GM18520 (cell line): ENCODE measurements around the gene NACC2.
"Not testable (repeated sequence)": the region's sequence is repeated elsewhere in the genome, so short reads cannot be mapped to it uniquely, and the experiment has no call there.

Experiments
- ATAC-seq: cut with Tn5 transposase; IDR thresholded peaks from one replicate; pipeline ENCODE4 v1.9.1; 2021; ENCODE audit not compliant: unreplicated experiment

NACC2 gene

GRCh38 chr9:135983208-135984071 lies 111.6 kb downstream of the NACC2 start:
- no peak for ATAC-seq

DNA sequence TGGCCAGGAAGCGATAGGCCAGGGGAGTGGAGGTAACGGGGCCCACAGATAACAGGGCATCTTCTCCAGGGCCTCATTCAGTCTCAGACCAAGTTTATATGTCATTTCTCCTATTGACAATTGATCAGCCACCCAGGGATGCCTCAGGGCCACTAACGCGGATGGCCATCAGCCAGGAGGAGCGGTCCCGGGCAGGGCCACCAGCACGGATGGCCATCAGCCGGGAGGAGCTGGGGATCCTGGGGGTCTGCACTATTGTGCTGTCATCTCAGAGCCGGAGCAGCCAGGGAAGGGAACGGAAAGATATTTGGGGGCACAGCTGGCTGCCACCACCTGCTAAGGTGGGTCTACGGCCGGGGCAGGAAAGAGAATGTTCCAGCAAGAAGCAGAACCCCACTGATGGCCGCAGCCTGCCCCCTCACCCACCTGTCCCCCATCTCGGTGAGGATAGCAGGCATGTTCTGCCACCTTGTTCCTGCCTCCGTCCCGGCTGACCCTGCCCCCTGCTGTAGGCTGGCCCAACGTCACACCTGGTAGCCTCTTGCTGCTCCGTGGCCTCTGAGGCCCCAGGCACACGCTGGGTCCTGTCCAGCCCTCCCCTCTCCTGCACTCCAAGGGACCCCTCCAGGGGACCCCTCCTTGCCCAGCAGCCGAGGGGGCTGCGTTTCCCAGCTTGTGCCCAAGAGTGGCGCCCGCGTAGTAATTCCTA lies 112.4 kb downstream of the NACC2 start:
- ATAC-seq, result no peak

- no peak for ATAC-seq
Observed at GRCh38 chr9:135980926-135981630, 114.0 kb downstream of the NACC2 start.

- no peak for ATAC-seq
Observed at GRCh38 chr9:135979547-135980166, 115.4 kb downstream of the NACC2 start.

- no peak for ATAC-seq
Observed at GRCh38 chr9:135978642-135979546, 116.2 kb downstream of the NACC2 start.

DNA sequence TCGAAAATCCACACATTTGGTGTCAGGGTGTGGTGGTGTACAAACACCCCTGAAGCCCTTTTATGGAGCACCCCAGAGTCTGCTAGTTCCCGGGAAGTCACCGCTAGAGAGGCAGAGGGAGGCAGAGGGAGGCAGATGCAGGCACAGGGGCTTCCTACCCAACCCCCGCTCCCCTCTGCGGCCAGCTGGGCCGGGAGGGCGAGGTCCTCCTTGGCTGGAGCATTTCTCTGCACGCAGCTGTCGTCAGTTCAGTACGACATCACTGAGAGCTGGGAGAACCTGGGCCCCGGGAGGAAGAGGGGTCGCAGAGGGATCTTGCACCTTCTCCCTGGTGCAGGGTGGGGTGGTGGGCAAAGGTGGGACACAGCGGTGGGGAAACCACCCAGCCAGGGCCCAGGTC lies 118.1 kb downstream of the NACC2 start:
- ATAC-seq, result no peak

DNA sequence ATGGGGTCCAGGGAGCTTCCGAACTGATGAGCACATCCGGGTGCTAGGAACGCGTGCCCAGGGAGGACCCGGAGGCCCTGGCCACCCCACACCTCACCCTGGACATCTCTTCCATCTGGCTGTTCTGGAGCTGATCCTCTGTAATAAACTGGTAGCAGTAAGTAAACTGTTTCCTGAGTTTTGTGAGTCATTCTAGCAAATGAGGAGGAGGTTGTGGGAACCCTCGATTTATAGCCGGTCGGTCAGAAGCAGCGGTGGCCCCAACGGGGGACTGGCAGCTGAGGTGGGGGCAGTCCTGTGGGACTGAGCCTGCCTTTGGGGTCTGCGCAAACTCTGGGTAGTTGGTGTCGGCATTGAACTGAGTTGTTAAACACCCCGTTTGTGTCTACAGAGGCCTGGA lies 118.6 kb downstream of the NACC2 start:
- ATAC-seq, result no peak

DNA sequence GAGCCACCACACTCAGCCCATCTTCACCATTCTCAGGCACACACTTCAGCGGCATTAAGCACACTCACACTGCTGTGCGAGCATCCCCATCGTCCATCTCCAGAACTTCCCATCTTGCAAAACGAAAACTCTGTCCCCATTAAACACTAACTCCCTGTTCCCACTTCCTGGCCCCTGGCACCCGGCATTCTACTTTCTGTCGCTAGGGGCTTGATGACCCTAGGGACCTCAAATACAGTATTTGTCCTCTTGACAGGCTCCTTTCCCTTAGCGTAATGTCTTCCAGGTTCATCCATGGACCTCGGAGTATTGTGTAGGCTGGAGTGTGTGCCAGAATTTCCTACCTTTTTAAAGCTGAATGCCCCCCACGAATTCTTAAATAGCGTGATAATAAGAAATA lies 119.3 kb downstream of the NACC2 start:
- ATAC-seq, result no peak

- ATAC-seq, result no peak
Observed at GRCh38 chr9:135974220-135974573, 120.9 kb downstream of the NACC2 start.

DNA sequence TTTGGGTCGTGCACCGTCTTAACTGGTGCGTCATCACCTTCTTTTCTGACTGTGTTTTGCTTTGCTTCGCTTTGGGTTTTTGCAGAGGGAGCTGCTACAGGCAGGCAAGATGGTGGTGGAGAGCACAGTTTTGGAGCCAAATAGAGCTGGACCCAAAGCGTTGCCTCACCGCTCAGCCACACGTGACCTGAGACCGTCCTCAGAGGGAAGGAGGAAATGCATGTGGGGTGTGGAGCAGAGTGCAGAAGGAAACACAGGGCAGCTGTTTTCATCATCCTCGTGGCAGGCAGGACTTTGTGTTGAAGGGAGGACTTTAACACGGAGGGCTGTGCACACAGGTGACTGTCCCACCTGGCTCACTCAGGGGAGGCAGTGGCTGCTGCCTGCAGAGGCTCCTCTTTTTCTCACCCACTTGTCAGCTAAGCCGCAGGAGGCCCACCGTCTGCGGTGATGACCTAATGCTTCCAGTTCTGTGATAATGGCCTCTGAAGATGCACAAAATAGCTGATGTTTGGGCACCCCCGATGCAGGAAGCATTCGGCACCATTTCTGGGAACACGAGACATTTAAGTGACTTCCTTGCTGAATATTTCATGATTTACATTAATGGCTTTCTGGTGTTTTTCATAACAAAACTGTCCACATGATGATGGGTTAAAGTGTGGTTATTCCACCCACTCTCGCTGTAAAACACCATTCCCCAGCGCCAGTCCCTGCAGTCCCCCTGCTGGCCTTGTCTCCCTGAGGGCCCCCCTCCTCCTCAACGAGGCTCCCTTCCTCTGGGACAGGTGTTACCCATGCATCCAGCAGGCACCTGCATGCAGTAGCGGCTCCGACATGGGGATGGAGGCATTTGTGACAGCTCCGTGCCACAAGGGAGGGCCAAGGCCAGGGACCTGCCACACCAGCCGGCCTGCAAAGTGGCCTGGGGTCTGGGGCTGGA lies 121.5 kb downstream of the NACC2 start:
- ATAC-seq, result no peak

- no peak for ATAC-seq
Observed at GRCh38 chr9:135971892-135972291, 123.2 kb downstream of the NACC2 start.

GRCh38 chr9:135971111-135971766 lies 123.8 kb downstream of the NACC2 start:
- no peak for ATAC-seq

DNA sequence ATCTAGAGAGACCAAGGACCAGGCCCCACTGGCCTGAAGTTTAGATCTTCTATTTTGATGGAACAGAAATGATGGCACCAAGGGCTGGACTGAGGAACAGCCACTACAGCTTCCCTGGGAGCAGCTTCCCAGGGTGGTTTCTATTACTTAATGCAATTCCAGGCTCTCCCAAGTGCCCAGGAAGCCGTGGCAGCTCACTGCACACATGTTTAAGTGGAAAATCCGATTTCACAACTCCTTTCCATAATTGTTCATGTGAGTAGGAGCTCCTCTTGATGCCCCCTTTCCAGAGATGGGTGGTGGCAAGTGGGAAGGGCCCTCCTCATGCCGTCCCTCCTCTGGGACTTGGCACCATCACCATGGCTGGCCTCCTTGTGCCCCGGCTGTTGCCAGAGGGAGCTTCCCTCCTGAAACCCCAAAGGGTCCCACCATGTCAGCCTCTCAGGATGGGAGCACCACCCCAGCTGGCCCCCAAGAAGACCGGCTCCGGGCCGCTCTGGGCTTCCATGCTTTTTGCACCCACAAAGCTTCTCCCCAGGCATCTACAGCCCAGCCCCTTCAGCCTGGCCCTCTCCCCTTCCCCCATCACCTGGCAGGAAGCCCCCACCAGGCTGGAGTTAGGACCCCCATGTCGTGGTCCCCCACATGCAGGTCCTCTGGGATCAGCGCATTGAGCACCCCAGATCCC lies 124.8 kb downstream of the NACC2 start:
- no peak for ATAC-seq

- ATAC-seq, result no peak
Observed at GRCh38 chr9:135969064-135969683, 125.9 kb downstream of the NACC2 start.

DNA sequence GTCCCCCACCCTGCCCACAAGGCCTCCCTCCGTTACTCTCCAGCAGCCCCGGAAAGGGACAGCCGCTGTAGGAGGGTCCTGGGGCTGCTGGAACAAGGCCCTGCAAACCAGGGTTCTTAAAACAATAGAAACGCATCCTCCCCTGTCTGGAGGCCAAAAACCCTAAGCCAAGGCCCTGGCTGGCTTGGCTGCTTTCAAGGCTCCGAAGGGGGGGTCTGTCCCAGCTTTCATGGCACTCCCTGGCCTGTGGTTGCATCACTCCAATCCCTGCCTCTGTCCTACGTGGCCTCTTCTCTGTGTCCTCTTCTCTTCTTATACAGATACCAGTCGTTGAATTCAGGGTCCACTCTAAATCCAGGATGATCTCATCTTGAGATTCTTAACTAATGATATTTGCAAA lies 126.5 kb downstream of the NACC2 start:
- ATAC-seq, result no peak

DNA sequence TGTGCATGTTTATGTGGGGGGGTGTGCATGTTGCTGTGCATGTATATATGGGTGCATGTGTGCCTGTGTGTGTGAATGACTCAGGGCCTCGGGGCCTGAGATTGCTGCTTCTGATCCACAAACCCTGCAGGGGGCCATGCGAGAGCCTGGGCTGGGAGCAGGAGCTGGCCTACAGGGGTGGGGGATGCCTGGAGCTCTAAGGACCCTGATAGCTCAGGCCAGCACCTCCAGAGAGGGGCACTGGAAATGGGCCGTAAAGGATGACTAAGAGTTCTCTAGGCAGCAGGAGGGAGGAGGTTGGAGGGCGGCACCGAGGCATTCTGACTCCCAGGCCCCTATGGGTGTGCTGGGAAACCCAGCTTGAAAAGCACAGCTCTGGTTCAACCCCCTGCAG lies 127.0 kb downstream of the NACC2 start:
- ATAC-seq, result no peak

GRCh38 chr9:135966916-135967260 lies 128.2 kb downstream of the NACC2 start:
- ATAC-seq, result not testable (repeated sequence)
